HepG2 (cell line): ENCODE results near the gene ADH1C.

Experiments used
- CEBPG ChIP-seq: IDR thresholded peaks from 2 replicates; pipeline ENCODE4 v1.6.1; 2016
- CEBPZ ChIP-seq: IDR thresholded peaks from 2 replicates; pipeline ENCODE4 v1.6.1; 2012; ENCODE audit warnings: low read length, improper control_type of control experiment
- CTCF ChIP-seq: sonication (generic); formaldehyde crosslinking; IDR thresholded peaks from 2 replicates; pipeline ENCODE4 v1.5.0; 2020; ENCODE audit warnings: mild to moderate bottlenecking, missing genetic modification reagents, moderate library complexity
- MAFG ChIP-seq: sonication (generic); formaldehyde crosslinking; IDR thresholded peaks from 2 replicates; pipeline ENCODE4 v1.5.1; 2020; ENCODE audit warnings: mild to moderate bottlenecking, missing genetic modification reagents
- SMAD1 ChIP-seq: sonication (generic); formaldehyde crosslinking; IDR thresholded peaks from 2 replicates; pipeline ENCODE4 v1.4.0; 2020; ENCODE audit warnings: missing genetic modification reagents, low read depth, mild to moderate bottlenecking, borderline replicate concordance
- ZHX1 ChIP-seq: sonication (generic); formaldehyde crosslinking; IDR thresholded peaks from 2 replicates; pipeline ENCODE4 v1.8.1; 2022; ENCODE audit warnings: low read depth, mild to moderate bottlenecking, missing genetic modification reagents
- ZNF562 ChIP-seq: sonication (generic); formaldehyde crosslinking; IDR thresholded peaks from 2 replicates; pipeline ENCODE4 v1.8.0; 2022; ENCODE audit warnings: missing genetic modification reagents, borderline replicate concordance

- TF ChIP-seq MAFG (no peak), SMAD1 (no peak), CEBPZ (no peak), ZHX1 (CRISPR knock-in tag) (no peak), CTCF (no peak), CEBPG (no peak), ZNF562 (CRISPR knock-in tag) (no peak)
Measured at GRCh38 chr4:99357948-99358347, 5.4 kb upstream of the ADH1C start.
